Trophoblast cell (in vitro differentiated cells and primary cell): ENCODE results near the gene CDAN1.

Experiments used
- DNase-seq, 2 donors: peaks; one replicate each; pipeline ENCODE4 v3.0.0-alpha.2; 2016
- H2AFZ ChIP-seq: 2 replicates; pipeline ENCODE4 v1.6.1; 2013; ENCODE audit warnings: low read length, moderate library complexity, mild to moderate bottlenecking; ENCODE audit not compliant: insufficient read depth, poor library complexity
- H2AK5ac ChIP-seq: 2 replicates; pipeline ENCODE4 v1.6.1; 2013; ENCODE audit warnings: mild to moderate bottlenecking, low read length
- H2BK120ac ChIP-seq: 2 replicates; pipeline ENCODE4 v1.6.1; 2013; ENCODE audit warnings: low read length, mild to moderate bottlenecking, moderate library complexity; ENCODE audit not compliant: insufficient read depth, poor library complexity
- H2BK12ac ChIP-seq: 2 replicates; pipeline ENCODE4 v1.6.1; 2013; ENCODE audit warnings: mild to moderate bottlenecking, low read length, moderate library complexity
- H2BK5ac ChIP-seq: 2 replicates; pipeline ENCODE4 v1.6.1; 2013; ENCODE audit warnings: low read length, low read depth, moderate library complexity, mild to moderate bottlenecking; ENCODE audit not compliant: poor library complexity
- H3K14ac ChIP-seq: 2 replicates; pipeline ENCODE4 v1.6.1; 2013; ENCODE audit warnings: mild to moderate bottlenecking, low read length
- H3K18ac ChIP-seq: 2 replicates; pipeline ENCODE4 v1.6.1; 2013; ENCODE audit warnings: mild to moderate bottlenecking, low read length
- H3K23ac ChIP-seq: 2 replicates; pipeline ENCODE4 v1.6.1; 2013; ENCODE audit warnings: low read length
- H3K27ac ChIP-seq: 2 replicates; pipeline ENCODE4 v1.5.1; 2013; ENCODE audit warnings: low read depth, mild to moderate bottlenecking, inconsistent platforms, low read length, moderate library complexity
- H3K27me3 ChIP-seq: 2 replicates; pipeline ENCODE4 v1.6.1; 2013; ENCODE audit warnings: inconsistent platforms, mild to moderate bottlenecking, low read length, moderate library complexity; ENCODE audit not compliant: insufficient read depth
- H3K36me3 ChIP-seq, 2 experiments: 1 replicate in 1 of 2; 2 replicates in 1 of 2; pipeline ENCODE4 v1.6.1; 2013; ENCODE audit warnings: low read length in 2 of 2, mild to moderate bottlenecking in 2 of 2, moderate library complexity in 1 of 2; ENCODE audit not compliant: insufficient read depth in 2 of 2, control insufficient read depth in 1 of 2
- H3K4ac ChIP-seq: 2 replicates; pipeline ENCODE4 v1.6.1; 2013; ENCODE audit warnings: low read depth, mild to moderate bottlenecking, low read length, moderate library complexity
- H3K4me1 ChIP-seq, 2 experiments: 1 replicate in 1 of 2; 2 replicates in 1 of 2; pipeline ENCODE4 v1.6.1; 2013; ENCODE audit warnings: low read length in 2 of 2, mild to moderate bottlenecking in 2 of 2, moderate library complexity in 1 of 2; ENCODE audit not compliant: insufficient read depth in 2 of 2, control insufficient read depth in 1 of 2
- H3K4me2 ChIP-seq: 2 replicates; pipeline ENCODE4 v1.6.1; 2013; ENCODE audit warnings: inconsistent platforms, mild to moderate bottlenecking, low read length, moderate library complexity
- H3K4me3 ChIP-seq: 2 replicates; pipeline ENCODE4 v1.5.1; 2013; ENCODE audit warnings: mild to moderate bottlenecking, low read depth, low read length, inconsistent platforms
- H3K79me1 ChIP-seq: one replicate; pipeline ENCODE4 v1.6.1; 2013; ENCODE audit warnings: low read length
- H3K79me2 ChIP-seq: 2 replicates; pipeline ENCODE4 v1.6.1; 2013; ENCODE audit warnings: low read length, mild to moderate bottlenecking; ENCODE audit not compliant: control insufficient read depth, insufficient read depth, poor library complexity
- H3K9ac ChIP-seq: 2 replicates; pipeline ENCODE4 v1.6.1; 2013; ENCODE audit warnings: mild to moderate bottlenecking, low read length
- H3K9me3 ChIP-seq: 2 replicates; pipeline ENCODE4 v1.6.1; 2013; ENCODE audit warnings: low read depth, mild to moderate bottlenecking, control low read depth, inconsistent platforms, low read length; ENCODE audit not compliant: insufficient read depth
- H4K12ac ChIP-seq: 2 replicates; pipeline ENCODE4 v1.6.1; 2013; ENCODE audit warnings: low read depth, mild to moderate bottlenecking, low read length, moderate library complexity
- H4K8ac ChIP-seq: 2 replicates; pipeline ENCODE4 v1.6.1; 2013; ENCODE audit warnings: low read depth, mild to moderate bottlenecking, low read length, moderate library complexity
- H4K91ac ChIP-seq: one replicate; pipeline ENCODE4 v1.6.1; 2013; ENCODE audit warnings: low read depth, mild to moderate bottlenecking, low read length, moderate library complexity
- WGBS: extraction: QIAGEN DNeasy Blood & Tissue Kit; methylation state at CpG from one replicate; pipeline ENCODE4 v1.1.7; 2013; ENCODE audit warnings: missing lambda C conversion rate; ENCODE audit not compliant: insufficient read length, insufficient coverage; ENCODE audit errors: extremely low coverage; 5-methylcytosine and 5-hydroxymethylcytosine counted together

The CDAN1 gene

DNA sequence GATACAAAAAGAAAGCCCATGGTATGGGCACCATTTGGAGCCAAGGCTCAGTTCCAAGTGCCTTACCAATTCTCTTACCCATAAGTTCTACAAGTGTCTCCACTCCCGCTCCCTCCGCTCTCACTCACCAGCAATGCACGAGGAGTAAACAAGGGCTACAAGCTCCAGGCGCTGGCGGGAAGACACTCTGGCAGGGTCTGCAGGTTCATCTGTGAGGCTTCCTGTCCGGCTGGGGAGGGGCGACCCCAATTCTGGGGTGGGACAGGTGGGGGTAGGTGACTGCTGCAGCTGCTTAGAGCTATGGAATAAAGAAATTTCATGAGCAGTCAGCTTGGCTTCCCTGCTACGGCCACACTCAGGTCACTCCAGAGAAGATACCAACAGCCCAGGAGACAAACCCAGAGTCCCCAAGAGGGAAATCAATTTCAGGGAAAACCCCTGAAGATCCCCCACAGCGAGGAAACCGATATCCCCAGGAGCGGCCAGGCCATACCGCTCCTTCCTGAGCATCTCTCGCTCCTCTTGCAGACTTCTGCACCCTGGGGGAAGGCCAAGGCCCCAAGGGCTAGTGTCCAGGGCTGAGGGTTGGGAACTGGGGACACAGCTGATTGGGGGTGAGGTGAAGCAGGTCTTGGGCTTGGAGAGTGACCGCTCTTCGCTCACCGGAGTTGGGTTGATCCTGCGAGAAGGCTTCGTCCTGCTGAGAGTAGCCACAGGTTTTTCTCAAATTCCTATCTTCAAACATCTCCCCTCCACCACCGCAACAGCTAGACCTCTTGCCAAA, 1.4 kb downstream of the CDAN1 start:
- H3K27ac ChIP-seq = no peak overlapping the region
- H3K4me1 ChIP-seq = peaks cover 4 to 6% of the 10 kb centered on the region in 2 experiments
- H2BK120ac ChIP-seq = no peak overlapping the region
- H3K79me1 ChIP-seq = peaks cover 7% of the 10 kb centered on the region
- no peak overlapping the region for H2AFZ ChIP-seq
- H3K36me3 ChIP-seq = peaks cover 41 to 45% of the 10 kb centered on the region in 2 experiments
- H4K12ac ChIP-seq = no peak overlapping the region
- H3K18ac ChIP-seq = no peak overlapping the region
- no peak overlapping the region for H3K23ac ChIP-seq
- H3K9ac ChIP-seq = peak overlapping the region; percentile 85
- no peak overlapping the region for H2AK5ac ChIP-seq
- no peak overlapping the region for H3K14ac ChIP-seq
- peaks cover 5% of the 10 kb centered on the region for H3K79me2 ChIP-seq
- H4K91ac ChIP-seq = no peak overlapping the region
- no CpG with 5 or more reads among the region's 19 CpGs for WGBS
- no peak overlapping the region for H4K8ac ChIP-seq
- no peak overlapping the region for H2BK5ac ChIP-seq
- H2BK12ac ChIP-seq = no peak overlapping the region
- peak overlapping the region; percentile 15 for H3K4ac ChIP-seq
- H3K27me3 ChIP-seq = no peaks in the 10 kb centered on the region
- H3K9me3 ChIP-seq = no peaks in the 10 kb centered on the region
- H3K4me3 ChIP-seq = peak overlapping the region; percentile 96
- DNase-seq = no peak
- peak overlapping the region; percentile 91 for H3K4me2 ChIP-seq

DNA sequence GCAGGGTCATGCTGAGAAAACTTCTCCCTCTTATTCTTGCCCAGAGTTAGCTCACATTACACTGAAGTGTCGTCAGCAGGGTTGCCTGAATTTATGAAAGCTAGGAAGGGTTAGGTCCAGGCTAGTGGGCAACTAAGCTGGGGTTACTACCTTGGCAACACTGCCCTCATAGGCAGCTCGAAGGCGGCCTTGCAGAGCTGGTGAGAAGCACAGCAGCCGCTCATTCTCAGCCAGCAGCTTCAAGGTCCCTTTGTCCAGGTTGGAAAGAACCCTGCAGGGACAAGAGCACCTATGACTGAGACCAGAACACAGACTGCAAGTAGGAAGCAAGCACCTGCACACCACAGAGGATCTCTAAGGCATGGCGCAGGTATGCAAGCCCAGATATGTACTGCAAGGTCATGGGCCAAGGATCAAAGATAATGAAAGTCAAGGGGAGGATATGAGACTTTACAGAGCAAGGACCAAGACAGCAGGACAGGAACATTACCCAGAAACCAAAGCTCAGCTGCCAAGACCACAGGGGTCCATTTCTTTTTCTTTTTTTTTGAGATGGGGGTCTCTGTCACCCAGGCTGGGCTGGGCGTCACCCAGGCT, 2.8 kb downstream of the CDAN1 start:
- H2BK120ac ChIP-seq = no peak overlapping the region
- H3K79me1 ChIP-seq = peaks cover 7% of the 10 kb centered on the region
- no CpG with 5 or more reads among the region's 6 CpGs for WGBS
- H3K4me3 ChIP-seq = no peak overlapping the region
- no peak overlapping the region for H2BK12ac ChIP-seq
- no peak overlapping the region for H3K4ac ChIP-seq
- H3K14ac ChIP-seq = no peak overlapping the region
- no peak overlapping the region for H2BK5ac ChIP-seq
- H3K4me2 ChIP-seq = no peak overlapping the region
- no peak overlapping the region for H2AFZ ChIP-seq
- H4K91ac ChIP-seq = no peak overlapping the region
- peaks cover 5% of the 10 kb centered on the region for H3K79me2 ChIP-seq
- H3K9me3 ChIP-seq = no peaks in the 10 kb centered on the region
- peaks cover 54 to 59% of the 10 kb centered on the region in 2 experiments for H3K36me3 ChIP-seq
- no peak overlapping the region for H3K23ac ChIP-seq
- H3K9ac ChIP-seq = peak overlapping the region; percentile 5
- H4K12ac ChIP-seq = no peak overlapping the region
- no peak for DNase-seq
- no peak overlapping the region for H2AK5ac ChIP-seq
- no peak overlapping the region for H3K18ac ChIP-seq
- no peak overlapping the region for H3K27ac ChIP-seq
- no peak overlapping the region for H4K8ac ChIP-seq
- no peaks in the 10 kb centered on the region for H3K27me3 ChIP-seq
- peaks cover 4 to 6% of the 10 kb centered on the region in 2 experiments for H3K4me1 ChIP-seq

GRCh38 chr15:42733027-42733426, 3.9 kb downstream of the CDAN1 start:
- no peak overlapping the region for H3K23ac ChIP-seq
- H3K9me3 ChIP-seq = no peaks in the 10 kb centered on the region
- H3K79me1 ChIP-seq = peaks cover 7% of the 10 kb centered on the region
- H2AFZ ChIP-seq = no peak overlapping the region
- no peaks in the 10 kb centered on the region for H3K27me3 ChIP-seq
- H2AK5ac ChIP-seq = no peak overlapping the region
- no CpG with 5 or more reads among the region's 11 CpGs for WGBS
- DNase-seq = no peak
- peaks cover 5% of the 10 kb centered on the region for H3K79me2 ChIP-seq
- peaks cover 64 to 70% of the 10 kb centered on the region in 2 experiments for H3K36me3 ChIP-seq
- H2BK5ac ChIP-seq = no peak overlapping the region
- no peak overlapping the region for H3K14ac ChIP-seq
- H3K4me1 ChIP-seq = peaks cover 4 to 6% of the 10 kb centered on the region in 2 experiments
- no peak overlapping the region for H3K4ac ChIP-seq
- H3K27ac ChIP-seq = no peak overlapping the region
- H3K9ac ChIP-seq = no peak overlapping the region
- H4K91ac ChIP-seq = no peak overlapping the region
- H2BK12ac ChIP-seq = no peak overlapping the region
- no peak overlapping the region for H4K8ac ChIP-seq
- H3K4me3 ChIP-seq = no peak overlapping the region
- H4K12ac ChIP-seq = no peak overlapping the region
- H3K4me2 ChIP-seq = no peak overlapping the region
- no peak overlapping the region for H3K18ac ChIP-seq
- no peak overlapping the region for H2BK120ac ChIP-seq

- Histone ChIP-seq H2BK5ac (no peak overlapping the region), H4K8ac (no peak overlapping the region), H3K27me3 (no peaks in the 10 kb centered on the region), H3K4me1 (peaks cover 3 to 5% of the 10 kb centered on the region in 2 experiments), H3K9ac (no peak overlapping the region), H2BK120ac (no peak overlapping the region), H4K91ac (no peak overlapping the region), H3K36me3 (peaks cover 71 to 78% of the 10 kb centered on the region in 2 experiments), H2AFZ (no peak overlapping the region), H3K23ac (no peak overlapping the region), H4K12ac (no peak overlapping the region), H3K4me3 (no peak overlapping the region), H3K79me2 (peaks cover 5% of the 10 kb centered on the region), H3K4ac (no peak overlapping the region), H3K18ac (no peak overlapping the region), H3K79me1 (peaks cover 6% of the 10 kb centered on the region), H3K14ac (no peak overlapping the region), H2BK12ac (no peak overlapping the region), H2AK5ac (no peak overlapping the region), H3K9me3 (no peaks in the 10 kb centered on the region), H3K4me2 (no peak overlapping the region), H3K27ac (no peak overlapping the region)
- no CpG with 5 or more reads among the region's 15 CpGs for WGBS
- no peak for DNase-seq
Observed at GRCh38 chr15:42732095-42732827, 4.7 kb downstream of the CDAN1 start.
